ENCODE results near the gene CDCP1.

GRCh38 chr3:45062697-45063070, 83.5 kb downstream of the CDCP1 start:
- TF ChIP-seq GATA2 (IDR thresholded peaks at IDR 0.05; ENCODE audit: low read depth, low read length) (no peak), GATA3 (IDR thresholded peaks at IDR 0.05; ENCODE audit: low read depth, low read length) (no peak)

Data from SH-SY5Y (cell line).